HG03558 (cell line): Measurements from ENCODE around the gene CEMIP.

Experiments
- ATAC-seq: cut with Tn5 transposase; IDR thresholded peaks from one replicate; pipeline ENCODE4 v1.9.1; 2021; ENCODE audit warnings: moderate number of reproducible peaks; ENCODE audit not compliant: unreplicated experiment; ENCODE audit errors: extremely low read depth

CEMIP gene

DNA sequence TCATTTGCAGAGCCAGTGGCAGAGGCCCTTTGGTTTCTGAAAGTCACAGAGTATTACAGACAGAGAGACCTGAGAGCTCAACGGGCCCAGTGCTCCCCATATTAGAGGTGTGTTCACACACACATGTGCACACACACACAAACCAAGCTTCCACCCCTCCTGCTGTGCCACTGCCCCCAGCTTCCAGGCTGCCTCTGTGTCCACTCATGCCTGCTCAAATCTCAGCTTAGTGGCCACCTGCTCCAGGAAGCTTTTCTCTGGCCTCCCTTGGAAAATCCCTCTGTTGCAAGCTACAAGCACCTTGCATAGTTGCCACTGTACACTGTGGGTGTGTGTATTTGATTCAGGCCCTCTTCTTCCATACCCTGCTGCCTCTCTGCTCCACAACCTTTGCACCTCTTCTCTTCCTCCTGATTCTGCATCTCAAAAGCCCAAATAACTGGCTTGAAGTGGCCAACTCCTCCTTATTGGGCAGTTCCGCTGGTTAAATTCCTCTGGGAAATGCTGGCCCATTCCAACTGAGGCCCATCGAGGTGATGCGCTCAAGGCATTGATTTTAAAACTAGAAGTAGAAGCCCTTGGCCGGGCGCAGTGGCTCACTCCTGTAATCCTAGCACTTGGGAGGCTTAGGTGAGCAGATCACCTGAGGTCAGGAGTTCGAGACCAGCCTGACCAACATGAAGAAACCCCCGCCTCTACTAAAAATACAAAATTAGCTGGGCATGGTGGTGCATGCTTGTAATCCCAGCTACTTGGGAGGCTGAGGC, 187.4 kb downstream of the CEMIP start:
- ATAC-seq, result no peak

GRCh38 chr15:80967451-80967850, 188.3 kb downstream of the CEMIP start:
- ATAC-seq, result no peak

DNA sequence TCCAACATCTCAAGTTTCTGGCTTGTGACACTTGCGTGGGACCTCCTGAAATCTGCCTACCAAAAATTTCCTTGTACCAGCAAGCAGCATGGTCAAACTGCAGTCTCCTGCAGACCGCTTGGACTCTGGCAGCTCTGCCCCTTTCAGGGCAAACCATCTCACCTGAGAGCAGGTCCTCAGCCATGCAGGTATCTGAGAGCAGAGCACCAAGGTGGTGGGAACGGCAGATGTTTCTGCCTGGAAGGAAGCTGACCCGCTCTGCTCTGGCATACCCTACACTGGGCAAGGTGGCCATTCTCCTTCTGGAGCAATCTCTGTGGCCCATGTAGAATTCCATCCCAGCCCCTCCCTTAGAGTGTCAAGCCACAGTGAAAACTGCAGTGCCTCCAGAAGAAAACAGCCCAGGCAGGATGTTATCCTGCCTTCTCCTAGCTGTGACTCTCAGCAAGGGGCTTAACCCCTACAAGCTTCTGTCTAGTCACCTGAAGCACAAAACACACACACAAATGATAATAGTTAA, 188.9 kb downstream of the CEMIP start:
- ATAC-seq, result no peak

DNA sequence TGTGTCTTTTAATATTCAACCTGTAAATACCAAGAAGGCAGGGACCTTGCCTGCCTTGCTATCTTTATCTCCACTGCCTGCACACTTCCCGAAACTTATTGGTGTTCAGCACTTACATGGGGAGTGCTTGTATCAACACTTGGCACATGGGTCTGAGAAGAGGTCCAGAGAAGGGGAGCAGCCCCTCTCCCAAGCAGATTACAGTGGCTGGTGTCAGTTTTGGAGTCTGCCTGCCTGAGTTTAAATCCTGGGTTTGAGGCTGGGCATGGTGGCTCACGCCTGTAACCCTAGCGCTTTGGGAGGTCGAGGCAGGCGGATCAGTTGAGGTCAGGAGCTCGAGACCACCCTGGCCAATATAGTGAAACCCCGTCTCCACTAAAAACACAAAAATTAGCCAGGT, 190.1 kb downstream of the CEMIP start:
- no peak for ATAC-seq

DNA sequence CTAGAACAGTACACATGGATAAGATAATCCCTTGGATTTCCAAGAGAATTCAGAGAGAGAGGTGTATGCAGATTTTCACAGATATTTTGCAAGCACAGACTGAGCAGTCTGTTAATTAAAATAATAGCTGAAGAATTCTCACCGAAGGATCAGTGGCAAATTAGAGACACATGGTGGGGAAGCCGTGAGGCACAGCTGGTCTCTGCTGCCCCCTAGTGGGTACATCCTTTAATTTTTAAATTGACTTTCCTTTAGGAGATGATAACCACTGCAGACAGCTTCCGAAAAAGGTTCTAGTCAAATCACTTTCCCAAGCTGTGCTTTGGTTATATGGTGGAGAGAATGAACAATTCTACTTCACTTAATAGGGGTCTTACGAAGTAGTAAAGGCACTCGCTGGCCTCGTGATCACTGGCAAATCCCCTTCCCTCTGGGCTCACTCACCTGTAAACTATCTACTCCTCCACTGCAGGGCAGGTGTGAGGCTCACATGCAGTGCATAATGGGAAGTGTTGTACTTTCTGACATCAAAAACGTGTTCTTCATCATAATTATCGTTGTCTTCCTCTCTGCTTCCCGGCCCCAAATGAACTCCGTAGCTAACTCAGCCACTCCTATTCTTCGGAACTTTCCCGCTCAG, 191.0 kb downstream of the CEMIP start:
- ATAC-seq, result no peak

DNA sequence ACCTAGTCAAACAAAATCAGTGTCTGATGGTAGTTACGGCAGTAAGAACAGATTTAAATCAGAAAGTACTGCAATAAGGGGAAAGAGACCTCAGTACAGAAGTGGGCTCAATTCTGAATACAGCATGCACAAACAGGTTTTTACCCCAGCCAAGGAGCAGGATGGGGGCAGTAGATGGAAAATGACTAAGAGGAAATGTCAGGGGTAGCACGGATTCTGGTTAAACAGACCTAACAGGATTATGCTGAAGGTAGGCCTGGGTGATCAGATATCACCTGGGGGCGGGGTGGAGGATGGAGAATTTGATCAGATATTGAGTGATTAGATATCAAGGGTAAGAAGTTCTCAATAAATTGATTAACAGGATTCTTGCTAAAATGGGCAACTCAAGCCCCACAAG, 191.5 kb downstream of the CEMIP start:
- ATAC-seq, result no peak

- ATAC-seq, result no peak
These were observed 192.0 kb downstream of the CEMIP start for GRCh38 chr15:80971143-80971542.

DNA sequence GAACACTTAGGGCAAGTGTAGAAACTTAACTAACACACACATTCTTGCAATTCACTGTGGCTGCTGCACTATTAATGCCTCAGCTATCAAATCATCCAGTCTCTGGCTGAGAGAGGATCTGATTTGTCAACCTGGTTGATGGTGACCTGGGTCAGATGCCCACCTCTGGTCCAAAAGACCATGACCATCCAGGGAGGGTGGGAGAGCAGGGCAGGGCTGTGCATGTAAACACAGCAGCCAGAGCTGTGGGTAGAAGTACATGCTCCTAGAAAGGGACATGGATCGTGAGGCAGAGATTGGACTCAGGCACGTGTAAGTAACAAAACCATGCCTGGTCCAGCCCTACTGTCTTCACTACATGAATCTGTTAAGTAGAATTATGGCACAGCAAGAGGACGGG, 193.1 kb downstream of the CEMIP start:
- no peak for ATAC-seq

DNA sequence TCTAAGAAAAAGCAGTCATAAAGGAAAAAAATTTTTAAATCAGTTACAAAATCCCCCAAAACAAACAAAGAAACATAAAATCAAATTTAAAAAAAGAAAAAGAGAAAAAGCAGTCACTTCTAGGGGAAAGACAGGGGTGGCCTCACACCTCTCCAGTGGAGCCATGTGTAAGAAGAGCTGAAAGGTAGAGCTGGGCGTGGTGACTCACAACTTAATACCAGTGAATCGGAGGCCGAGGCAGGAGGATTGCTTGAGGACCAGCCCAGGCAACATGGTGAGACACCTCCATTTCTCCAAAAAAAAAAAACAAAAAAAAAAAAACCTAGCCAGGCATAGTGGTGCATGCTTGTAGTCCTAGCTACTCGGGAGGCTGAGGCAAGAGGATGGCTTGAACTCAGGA, 195.7 kb downstream of the CEMIP start:
- ATAC-seq, result no peak

DNA sequence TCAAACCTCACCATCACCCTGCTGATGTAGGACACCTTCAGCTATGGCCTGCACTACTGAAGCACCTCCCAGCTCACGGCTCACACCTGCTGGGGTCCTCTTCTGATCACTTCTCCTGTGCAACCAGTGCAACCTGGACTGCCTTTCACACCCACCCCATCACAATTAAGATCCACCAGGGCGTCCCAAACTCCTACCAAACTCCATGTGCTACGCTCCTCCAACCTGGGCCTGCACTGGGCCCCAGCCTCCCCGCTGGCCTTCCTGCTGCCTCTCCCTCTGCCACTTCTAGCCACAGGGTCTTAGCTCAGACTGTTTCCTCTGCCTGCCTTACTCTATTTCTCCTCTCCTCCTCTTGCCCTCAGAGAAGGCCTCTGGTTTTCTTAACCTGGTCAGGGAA, 197.7 kb downstream of the CEMIP start:
- no peak for ATAC-seq

GRCh38 chr15:80977627-80978036, 198.5 kb downstream of the CEMIP start:
- no peak for ATAC-seq

- no peak for ATAC-seq
These were observed 199.6 kb downstream of the CEMIP start for GRCh38 chr15:80978685-80979329.

GRCh38 chr15:80979538-80980200, 200.5 kb downstream of the CEMIP start:
- ATAC-seq, result no peak

DNA sequence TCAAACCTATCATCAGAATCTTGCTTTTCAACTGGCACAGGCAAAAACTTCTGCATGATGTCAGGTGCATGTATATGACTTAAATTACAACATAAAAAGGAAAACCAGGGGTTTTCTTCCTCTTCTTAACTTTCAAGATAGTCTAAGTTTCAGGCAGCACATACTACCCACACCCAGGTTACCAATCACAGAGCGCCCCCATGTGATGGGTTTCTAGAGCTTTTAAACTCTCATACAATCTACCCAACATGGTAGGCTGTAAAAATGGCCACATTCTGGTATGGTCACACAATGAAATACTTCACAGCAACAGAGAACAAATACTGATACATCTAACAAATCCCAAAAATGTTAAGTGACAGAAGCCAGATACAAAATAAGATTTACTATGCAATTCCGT, 203.0 kb downstream of the CEMIP start:
- no peak for ATAC-seq

- no peak for ATAC-seq
These were observed 203.7 kb downstream of the CEMIP start for GRCh38 chr15:80982839-80983238.

DNA sequence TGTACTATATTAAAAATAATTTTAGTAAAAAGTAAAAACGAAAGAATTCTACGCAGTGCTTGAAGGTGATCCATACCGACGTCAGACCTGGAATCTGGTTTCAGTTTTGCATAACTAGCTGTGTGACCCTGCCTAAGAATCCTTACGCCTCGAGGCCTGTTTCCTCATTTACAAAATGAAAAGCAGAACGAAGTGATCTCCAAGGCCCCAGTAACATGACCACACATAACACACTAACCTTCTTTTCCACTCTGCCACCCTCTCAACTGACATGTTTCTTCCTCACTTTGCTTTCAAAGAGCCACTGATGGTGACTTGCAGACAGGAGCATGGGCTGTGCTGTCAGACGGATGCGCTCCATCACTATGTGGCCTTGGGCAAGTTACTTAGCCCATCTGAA, 205.7 kb downstream of the CEMIP start:
- ATAC-seq, result no peak

DNA sequence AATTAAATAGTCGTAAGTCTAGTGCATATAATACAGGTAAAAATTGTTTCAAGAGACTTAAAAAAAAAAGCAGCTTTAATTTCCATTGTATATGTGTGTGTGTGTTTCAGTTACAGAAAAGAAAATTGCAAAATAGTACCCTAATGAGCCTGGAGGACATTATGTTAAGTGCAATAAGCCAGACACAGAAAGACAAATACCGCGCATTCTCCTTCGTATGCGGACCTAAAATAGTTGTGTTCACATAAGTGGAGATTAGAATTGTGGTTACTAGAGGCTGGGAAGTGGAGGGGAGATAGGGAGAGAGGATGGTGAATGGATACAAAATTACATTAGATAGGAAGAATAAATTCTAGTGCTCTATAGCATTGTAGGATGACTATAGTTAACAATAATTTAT, 206.8 kb downstream of the CEMIP start:
- ATAC-seq, result no peak

DNA sequence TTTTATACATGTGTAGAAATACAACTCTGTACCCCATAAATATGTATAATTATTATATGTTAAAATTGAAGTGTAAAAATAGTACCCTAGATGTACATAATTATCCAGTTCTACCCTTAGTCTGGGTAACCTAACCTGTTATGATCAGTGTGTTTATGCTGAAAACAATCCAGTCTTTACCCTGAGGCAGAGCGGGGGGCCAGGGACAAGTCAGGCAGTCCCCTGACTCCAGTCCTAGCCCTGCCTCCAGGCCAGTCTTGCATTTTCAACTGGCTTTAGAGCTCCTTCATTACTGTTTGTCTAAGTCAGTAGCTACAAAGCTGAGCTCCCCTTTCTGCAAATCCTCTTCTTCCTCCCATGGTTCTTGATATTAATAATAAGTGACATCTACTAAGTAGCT, 207.3 kb downstream of the CEMIP start:
- ATAC-seq, result no peak

GRCh38 chr15:80988148-80988796, 209.1 kb downstream of the CEMIP start:
- no peak for ATAC-seq

- ATAC-seq, result no peak
These were observed 209.9 kb downstream of the CEMIP start for GRCh38 chr15:80989081-80989517.
